ENCODE results near the gene CAB39L. TPM values are rescaled to one million over a fixed set of nuclear protein-coding genes. Genes with fewer than 3 reads are reported as not detected.

Gene CAB39L
- total and polyA plus RNA-seq, 9 of the 15 experiments (the other 6 are each of a cell fraction or from before 2014, with no cell fraction given) = 1.1 to 4.2 (median 2.6) TPM

DNA sequence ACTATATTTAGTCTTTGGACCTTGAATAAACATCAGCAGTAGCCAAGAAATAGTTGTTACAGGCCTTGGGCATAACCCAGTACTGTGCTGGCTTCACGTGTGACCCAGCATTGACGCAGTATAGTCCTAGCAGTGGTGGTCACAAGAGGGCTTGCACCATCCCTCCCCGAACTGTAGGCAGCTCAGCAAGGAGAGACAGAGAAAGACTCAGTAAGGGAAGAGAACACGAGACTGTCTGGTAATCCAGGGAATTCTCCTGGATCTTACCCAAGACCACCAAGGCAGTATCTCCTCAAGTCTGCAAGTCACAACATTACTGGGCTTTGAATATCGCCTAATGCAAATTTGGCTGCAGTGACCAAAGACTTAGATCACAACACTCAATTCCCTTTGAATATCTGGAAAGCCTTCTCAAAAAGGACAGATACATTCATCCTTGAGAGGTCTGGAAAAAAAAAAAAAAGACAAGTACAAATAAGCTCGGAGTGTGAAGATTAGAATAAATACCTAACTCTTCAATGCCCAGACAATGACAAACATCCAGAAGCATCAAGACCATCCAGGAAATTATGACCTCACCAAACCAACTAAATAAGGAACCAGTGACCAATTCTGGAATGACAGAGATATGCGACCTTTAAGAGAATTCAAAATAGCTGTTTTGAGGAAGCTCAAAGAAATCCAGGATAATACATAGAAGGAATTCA, 39.7 kb downstream of the CAB39L start:
- Histone ChIP-seq H2AFZ (ENCODE audit: low read depth, low read length) (no peak overlapping the region), H3K4me1 (replicated peaks in 1 of 2; ENCODE audit: control insufficient read depth in 2 of 2, insufficient read depth in 2 of 2, low read length in 2 of 2) (no peaks in the 10 kb centered on the region), H3K9me3 (replicated peaks; ENCODE audit: control insufficient read depth, insufficient read depth, low read depth, low read length) (0 out of 2 replicates have a peak, but pooled peaks cover 3% of the 10 kb centered on the region), H3K9me1 (ENCODE audit: control insufficient read depth, insufficient read depth, low read length) (no peaks in the 10 kb centered on the region), H4K20me1 (replicated peaks; ENCODE audit: control insufficient read depth, insufficient read depth, low read length) (no peaks in the 10 kb centered on the region), H3K27ac (ENCODE audit: extremely low read depth, low read depth, low read length) (no peak overlapping the region), H3K27me3 (ENCODE audit: control insufficient read depth in 2 of 2, insufficient read depth in 2 of 2, low read length in 2 of 2) (no peaks in the 10 kb centered on the region), H3K79me2 (ENCODE audit: control insufficient read depth, insufficient read depth, low read length) (no peaks in the 10 kb centered on the region; the same call in 1 of the 3 replicates), H3K4me2 (ENCODE audit: insufficient read depth, low read length) (no peak overlapping the region), H3K36me3 (ENCODE audit: control insufficient read depth, insufficient read depth, low read length) (no peaks in the 10 kb centered on the region), H3K4me3 (no peak overlapping the region), H3K9ac (ENCODE audit: insufficient read depth in 1 of 2, low read depth in 2 of 2, low read length in 2 of 2) (no peak overlapping the region)
- ATAC-seq (no peak), DNase-seq (ENCODE audit: extremely low read depth in 1 of 4, low spot score in 3 of 4) (no peak), FAIRE-seq (no peak)
- ChIA-PET CTCF (ENCODE audit: low intra/inter-chr PET ratio) (no interaction called here), POLR2A (no interaction called here)
- intact Hi-C loops (cut with micrococcal nuclease) (no loop called here), in situ Hi-C loops (cut with MboI) (no loop called here)
- TF ChIP-seq RBFOX2 (IDR thresholded peaks at IDR 0.05; ENCODE audit: low read depth, low read length) = no peak
- TF ChIP-seq SMARCB1 (IDR thresholded peaks at IDR 0.05; ENCODE audit: insufficient read length, low read depth) = no peak
- TF ChIP-seq, protein P1, sequence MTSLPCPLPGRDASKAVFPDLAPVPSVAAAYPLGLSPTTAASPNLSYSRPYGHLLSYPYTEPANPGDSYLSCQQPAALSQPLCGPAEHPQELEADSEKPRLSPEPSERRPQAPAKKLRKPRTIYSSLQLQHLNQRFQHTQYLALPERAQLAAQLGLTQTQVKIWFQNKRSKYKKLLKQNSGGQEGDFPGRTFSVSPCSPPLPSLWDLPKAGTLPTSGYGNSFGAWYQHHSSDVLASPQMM (CRISPR knock-in tag; IDR thresholded peaks at IDR 0.05) = no peak
- TF ChIP-seq CREM (IDR thresholded peaks at IDR 0.05; ENCODE audit: low read depth) = no peak
- no peak for TF ChIP-seq HNRNPK (IDR thresholded peaks at IDR 0.05; ENCODE audit: low read depth, low read length, poor library complexity, severe bottlenecking)
- TF ChIP-seq HIVEP1 (CRISPR knock-in tag; IDR thresholded peaks at IDR 0.05) = no peak
- no peak for TF ChIP-seq ZEB2 (IDR thresholded peaks at IDR 0.05)
- TF ChIP-seq SLC30A9 (CRISPR knock-in tag; IDR thresholded peaks at IDR 0.05) = no peak
- TF ChIP-seq PRPF4 (IDR thresholded peaks at IDR 0.05; ENCODE audit: insufficient read depth, low read depth, low read length, poor library complexity, severe bottlenecking) = no peak
- no peak for TF ChIP-seq ZNF75A (CRISPR knock-in tag; IDR thresholded peaks at IDR 0.05)
- TF ChIP-seq CBX2 (IDR thresholded peaks at IDR 0.05; ENCODE audit: insufficient read depth, low read length, poor library complexity, severe bottlenecking) = no peak
- no peak for TF ChIP-seq NELFE (IDR thresholded peaks at IDR 0.05; ENCODE audit: insufficient read depth, insufficient read length)
- 44% methylated on average over 6 of the region's 7 CpGs for WGBS (ENCODE audit: insufficient coverage, low coverage, missing lambda C conversion rate)
- no TSS peak for BruUV-seq (replicated peaks)

Measured in K562 (cell line).